ENCODE data around the gene HCK.

DNA sequence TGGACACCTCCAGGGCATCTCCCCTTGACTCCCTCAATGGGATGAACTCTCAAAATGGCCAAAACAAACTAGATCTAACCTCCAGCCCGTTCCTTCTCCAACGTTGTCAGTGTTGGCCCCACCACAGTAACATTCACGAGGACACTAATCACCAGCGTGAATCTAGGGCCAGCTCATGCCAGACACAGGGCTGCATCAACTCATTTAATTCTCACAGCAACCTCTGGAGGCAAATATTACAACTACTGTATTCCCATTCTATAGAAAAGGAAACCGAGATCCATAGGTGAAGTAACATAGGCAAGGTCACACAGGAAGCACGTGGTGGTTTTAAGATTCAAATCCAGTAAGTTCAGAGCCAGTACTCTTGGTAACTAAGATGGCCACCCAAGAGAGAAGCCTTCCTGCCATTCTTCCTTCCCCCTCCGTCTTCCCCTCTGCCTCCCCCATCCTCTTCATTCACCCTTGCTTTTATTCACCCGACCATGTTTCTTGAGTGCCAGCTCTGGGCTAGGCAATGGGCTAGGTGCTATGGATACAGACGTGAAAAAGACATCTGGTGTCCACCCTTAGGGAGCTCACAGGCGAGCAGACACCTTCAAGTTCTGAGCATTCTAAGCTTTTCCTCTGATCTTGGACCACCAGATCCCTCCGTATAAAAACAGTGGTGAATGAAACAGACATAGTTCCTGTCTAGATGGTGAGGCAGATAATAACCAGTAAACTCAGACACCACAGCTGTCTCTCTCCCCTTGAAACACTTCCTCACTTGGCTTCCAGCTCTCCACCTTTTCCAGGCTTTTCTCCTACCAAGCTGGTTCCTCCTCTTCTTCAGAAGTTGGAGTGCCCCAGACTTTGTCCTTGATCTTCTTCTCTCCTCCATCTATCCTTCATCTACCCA lies 32.2 kb upstream of the HCK start:
- no peak for TF ChIP-seq POLR2AphosphoS5 (IDR thresholded peaks at IDR 0.05; ENCODE audit: low read depth, low read length)
- no peak for TF ChIP-seq TAF1 (IDR thresholded peaks at IDR 0.05; ENCODE audit: borderline replicate concordance, insufficient read depth, low read length)
- no peak for TF ChIP-seq SIN3A (IDR thresholded peaks at IDR 0.05; ENCODE audit: borderline replicate concordance, insufficient read depth, low read length)
- TF ChIP-seq, protein P1, sequence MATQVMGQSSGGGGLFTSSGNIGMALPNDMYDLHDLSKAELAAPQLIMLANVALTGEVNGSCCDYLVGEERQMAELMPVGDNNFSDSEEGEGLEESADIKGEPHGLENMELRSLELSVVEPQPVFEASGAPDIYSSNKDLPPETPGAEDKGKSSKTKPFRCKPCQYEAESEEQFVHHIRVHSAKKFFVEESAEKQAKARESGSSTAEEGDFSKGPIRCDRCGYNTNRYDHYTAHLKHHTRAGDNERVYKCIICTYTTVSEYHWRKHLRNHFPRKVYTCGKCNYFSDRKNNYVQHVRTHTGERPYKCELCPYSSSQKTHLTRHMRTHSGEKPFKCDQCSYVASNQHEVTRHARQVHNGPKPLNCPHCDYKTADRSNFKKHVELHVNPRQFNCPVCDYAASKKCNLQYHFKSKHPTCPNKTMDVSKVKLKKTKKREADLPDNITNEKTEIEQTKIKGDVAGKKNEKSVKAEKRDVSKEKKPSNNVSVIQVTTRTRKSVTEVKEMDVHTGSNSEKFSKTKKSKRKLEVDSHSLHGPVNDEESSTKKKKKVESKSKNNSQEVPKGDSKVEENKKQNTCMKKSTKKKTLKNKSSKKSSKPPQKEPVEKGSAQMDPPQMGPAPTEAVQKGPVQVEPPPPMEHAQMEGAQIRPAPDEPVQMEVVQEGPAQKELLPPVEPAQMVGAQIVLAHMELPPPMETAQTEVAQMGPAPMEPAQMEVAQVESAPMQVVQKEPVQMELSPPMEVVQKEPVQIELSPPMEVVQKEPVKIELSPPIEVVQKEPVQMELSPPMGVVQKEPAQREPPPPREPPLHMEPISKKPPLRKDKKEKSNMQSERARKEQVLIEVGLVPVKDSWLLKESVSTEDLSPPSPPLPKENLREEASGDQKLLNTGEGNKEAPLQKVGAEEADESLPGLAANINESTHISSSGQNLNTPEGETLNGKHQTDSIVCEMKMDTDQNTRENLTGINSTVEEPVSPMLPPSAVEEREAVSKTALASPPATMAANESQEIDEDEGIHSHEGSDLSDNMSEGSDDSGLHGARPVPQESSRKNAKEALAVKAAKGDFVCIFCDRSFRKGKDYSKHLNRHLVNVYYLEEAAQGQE (IDR thresholded peaks at IDR 0.05; ENCODE audit: insufficient read depth in 1 of 2, low read depth in 2 of 2, low read length in 2 of 2) = no peak

Data from PFSK-1 (cell line).